ENCODE data around the gene TEAD2.

- TF ChIP-seq CTCF (IDR thresholded peaks at IDR 0.05; ENCODE audit: insufficient read depth, low read length, poor library complexity, severe bottlenecking), result no peak
- no peak for TF ChIP-seq EZH2phosphoT487 (conservative IDR thresholded peaks at IDR 0.05; ENCODE audit: low read length)
Measured at GRCh38 chr19:49396738-49397505, 34.7 kb upstream of the TEAD2 start.

Measured in SU-DHL-6 (cell line).